ENCODE results near the gene MGLL. TPM values are rescaled to one million over a fixed set of nuclear protein-coding genes. Genes with fewer than 3 reads are reported as not detected.

Gene MGLL
- total RNA-seq, 2 donors from 2014 or later: 123 to 200 TPM

DNA sequence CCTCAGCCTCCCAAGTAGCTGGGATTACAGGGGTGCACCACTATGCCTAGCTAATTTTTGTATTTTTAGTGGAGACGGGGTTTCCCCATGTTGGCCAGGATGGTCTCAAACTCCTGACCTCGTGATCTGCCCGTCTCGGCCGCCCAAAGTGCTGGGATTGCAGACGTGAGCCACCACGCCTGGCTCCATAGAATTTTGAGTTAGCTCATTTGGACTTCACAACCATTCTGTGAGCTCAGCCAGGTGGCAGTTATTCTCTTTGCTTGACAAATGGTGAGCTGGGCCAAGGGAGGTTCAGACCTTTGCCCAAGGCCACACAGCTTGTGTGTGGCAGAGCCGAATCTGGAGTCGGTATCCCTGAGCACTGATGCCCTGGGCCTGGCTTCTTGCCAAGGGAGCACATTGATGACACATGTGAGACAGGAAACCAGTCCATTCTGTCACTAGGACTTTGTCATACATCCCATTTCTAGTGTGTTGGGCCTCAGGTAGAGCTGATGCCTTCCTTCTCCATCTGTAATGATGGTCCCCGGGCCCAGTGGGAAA lies 175.7 kb downstream of the MGLL start:
- Histone ChIP-seq H3K27ac (no peak overlapping the region), H3K4me3 (no peak overlapping the region), H3K36me3 (no peaks in the 10 kb centered on the region), H3K4me1 (no peaks in the 10 kb centered on the region), H3K9me3 (no peaks in the 10 kb centered on the region), H3K27me3 (no peaks in the 10 kb centered on the region), H3K9ac (ENCODE audit: low read depth in 2 of 2, low read length in 2 of 2) (no peak overlapping the region)
- intact Hi-C loops (cut with DNase I): no loop called here
- no peak for DNase-seq
- TF ChIP-seq, protein P1, sequence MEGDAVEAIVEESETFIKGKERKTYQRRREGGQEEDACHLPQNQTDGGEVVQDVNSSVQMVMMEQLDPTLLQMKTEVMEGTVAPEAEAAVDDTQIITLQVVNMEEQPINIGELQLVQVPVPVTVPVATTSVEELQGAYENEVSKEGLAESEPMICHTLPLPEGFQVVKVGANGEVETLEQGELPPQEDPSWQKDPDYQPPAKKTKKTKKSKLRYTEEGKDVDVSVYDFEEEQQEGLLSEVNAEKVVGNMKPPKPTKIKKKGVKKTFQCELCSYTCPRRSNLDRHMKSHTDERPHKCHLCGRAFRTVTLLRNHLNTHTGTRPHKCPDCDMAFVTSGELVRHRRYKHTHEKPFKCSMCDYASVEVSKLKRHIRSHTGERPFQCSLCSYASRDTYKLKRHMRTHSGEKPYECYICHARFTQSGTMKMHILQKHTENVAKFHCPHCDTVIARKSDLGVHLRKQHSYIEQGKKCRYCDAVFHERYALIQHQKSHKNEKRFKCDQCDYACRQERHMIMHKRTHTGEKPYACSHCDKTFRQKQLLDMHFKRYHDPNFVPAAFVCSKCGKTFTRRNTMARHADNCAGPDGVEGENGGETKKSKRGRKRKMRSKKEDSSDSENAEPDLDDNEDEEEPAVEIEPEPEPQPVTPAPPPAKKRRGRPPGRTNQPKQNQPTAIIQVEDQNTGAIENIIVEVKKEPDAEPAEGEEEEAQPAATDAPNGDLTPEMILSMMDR (IDR thresholded peaks at IDR 0.05): no peak

DNA sequence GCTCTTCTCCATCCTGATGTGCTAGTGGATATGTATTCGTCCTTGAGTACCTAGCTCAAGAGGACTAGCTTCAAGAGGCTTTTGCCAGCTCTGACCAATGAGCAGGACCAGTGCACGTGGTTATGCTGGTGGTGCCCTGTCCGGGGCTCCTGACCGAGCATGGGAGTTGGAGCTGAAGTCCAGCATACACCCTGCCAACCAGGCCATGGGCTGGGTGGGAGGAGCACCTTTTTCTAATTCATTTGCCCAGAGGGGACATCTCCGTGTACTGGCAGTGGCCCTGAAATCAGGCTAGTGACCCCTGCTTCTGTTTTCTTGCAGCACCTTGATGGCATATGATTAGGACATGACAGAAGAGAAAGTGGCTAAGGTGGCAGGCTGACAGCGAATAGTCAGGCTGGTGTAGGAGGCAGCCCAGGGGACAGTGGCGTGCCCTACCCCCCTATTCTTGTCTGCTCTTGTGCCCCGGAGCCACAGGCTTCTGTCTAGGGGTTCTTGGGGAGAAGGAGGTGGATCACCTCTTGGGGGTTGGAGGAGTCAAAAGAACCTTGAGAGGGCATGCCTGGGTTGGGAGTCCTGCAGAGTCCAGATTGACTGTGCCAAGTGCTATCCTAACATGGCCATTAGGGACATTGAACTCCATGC lies 176.8 kb downstream of the MGLL start:
- TF ChIP-seq, protein P1 (IDR thresholded peaks at IDR 0.05): no peak
- no peaks in the 10 kb centered on the region for H3K4me1 ChIP-seq
- H3K4me3 ChIP-seq: no peak overlapping the region
- no peak overlapping the region for H3K27ac ChIP-seq
- intact Hi-C loops (cut with DNase I): no loop called here
- DNase-seq: no peak
- no peaks in the 10 kb centered on the region for H3K27me3 ChIP-seq
- H3K36me3 ChIP-seq: no peaks in the 10 kb centered on the region
- no peak overlapping the region for H3K9ac ChIP-seq (ENCODE audit: low read depth in 2 of 2, low read length in 2 of 2)
- no peaks in the 10 kb centered on the region for H3K9me3 ChIP-seq

DNA sequence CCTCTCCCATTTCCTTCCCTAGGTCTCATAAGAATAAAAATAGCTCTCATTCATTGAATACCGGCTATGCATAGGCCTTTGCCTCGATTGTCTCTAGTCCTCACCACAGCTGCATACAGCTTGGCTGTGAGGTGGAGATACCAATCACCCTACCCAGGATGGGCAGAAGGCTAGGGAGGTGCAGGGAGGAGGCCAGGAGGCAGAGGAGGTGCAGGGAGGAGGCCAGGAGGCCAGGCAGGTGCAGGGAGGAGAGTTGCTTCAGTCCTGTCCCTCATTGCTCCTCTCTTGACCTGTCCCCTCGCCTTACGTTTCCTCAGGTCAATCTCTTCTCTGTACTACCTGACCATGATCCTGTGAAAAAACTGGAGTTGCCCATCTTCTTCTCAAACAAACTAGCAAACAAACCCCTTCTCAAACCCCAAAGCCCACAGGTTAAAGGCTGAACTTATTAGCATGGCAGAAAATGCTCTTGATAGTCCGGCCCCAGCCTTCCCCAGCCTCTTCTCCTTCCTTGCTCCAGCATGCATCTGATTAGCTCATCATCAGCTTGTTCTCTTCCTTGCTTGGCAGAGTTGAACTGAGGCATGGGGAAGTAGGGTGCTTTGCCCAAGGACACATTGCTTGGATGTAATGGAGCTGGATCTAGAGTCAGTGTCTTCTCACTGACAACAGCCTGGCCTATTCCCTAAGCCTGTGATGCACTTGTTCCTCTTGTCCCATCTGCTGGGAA lies 177.5 kb downstream of the MGLL start:
- no peaks in the 10 kb centered on the region for H3K36me3 ChIP-seq
- no peak overlapping the region for H3K4me3 ChIP-seq
- no peaks in the 10 kb centered on the region for H3K4me1 ChIP-seq
- no peaks in the 10 kb centered on the region for H3K27me3 ChIP-seq
- TF ChIP-seq, protein P1 (IDR thresholded peaks at IDR 0.05): no peak
- no peak overlapping the region for H3K27ac ChIP-seq
- no peaks in the 10 kb centered on the region for H3K9me3 ChIP-seq
- intact Hi-C loops (cut with DNase I): no loop called here
- H3K9ac ChIP-seq (ENCODE audit: low read depth in 2 of 2, low read length in 2 of 2): no peak overlapping the region
- DNase-seq: no peak

DNA sequence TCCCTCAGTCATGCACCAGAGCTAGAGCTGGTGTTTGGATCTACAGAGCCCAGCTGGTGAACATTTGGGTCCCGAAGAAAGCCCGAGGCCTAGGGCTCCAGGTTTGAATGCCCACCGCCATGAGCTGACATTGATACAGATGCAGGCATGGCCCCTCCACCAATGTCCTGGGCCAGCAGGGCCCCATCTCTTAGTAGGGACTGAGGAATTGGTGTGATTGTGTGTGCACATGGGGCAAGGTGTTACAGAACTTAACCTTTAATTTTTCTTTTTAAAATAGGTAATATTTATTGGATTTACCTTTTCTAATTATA lies 182.3 kb downstream of the MGLL start:
- Histone ChIP-seq H3K9ac (ENCODE audit: low read depth in 2 of 2, low read length in 2 of 2) (no peak overlapping the region), H3K27ac (no peak overlapping the region), H3K9me3 (no peaks in the 10 kb centered on the region), H3K27me3 (no peaks in the 10 kb centered on the region), H3K4me3 (no peak overlapping the region), H3K36me3 (no peaks in the 10 kb centered on the region), H3K4me1 (no peaks in the 10 kb centered on the region)
- no peak for DNase-seq
- intact Hi-C loops (cut with DNase I): no loop called here
- TF ChIP-seq, protein P1 (IDR thresholded peaks at IDR 0.05): no peak

DNA sequence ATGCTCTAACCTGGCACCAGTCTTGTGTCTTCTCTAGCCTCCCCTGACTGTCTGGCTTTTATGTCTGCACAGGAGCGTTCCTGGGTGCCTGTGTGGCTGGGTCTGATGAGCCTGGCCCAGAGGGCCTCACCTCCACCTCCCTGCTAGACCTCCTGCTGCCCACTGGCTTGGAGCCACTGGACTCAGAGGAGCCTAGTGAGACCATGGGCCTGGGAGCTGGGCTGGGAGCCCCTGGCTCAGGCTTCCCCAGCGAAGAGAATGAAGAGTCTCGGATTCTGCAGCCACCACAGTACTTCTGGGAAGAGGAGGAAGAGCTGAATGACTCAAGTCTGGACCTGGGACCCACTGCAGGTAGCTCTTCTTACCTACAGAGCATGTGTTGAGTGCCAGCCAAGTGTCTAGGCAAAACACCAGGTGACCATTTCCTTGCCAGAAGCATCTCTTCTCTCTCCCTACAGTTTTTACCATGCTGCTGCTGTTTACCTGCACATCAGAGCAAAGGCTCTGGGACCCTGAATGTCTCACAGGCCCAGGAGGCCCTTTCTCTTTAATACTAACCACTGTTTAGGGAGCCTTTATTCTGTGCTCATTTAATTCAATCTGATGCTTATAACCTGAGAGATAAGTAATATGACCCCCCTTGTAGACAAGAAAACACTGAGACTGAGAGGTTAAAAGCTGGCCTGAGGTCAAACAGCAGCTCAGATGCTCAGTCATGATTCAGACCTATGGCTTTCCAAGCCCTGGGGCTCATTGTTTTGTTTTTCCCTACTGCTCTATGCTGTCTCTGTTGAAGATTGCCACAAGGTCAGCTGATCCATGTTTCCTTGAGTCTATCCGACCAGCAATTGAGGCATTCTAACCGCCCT lies 182.9 kb downstream of the MGLL start:
- Histone ChIP-seq H3K27me3 (no peaks in the 10 kb centered on the region), H3K9ac (ENCODE audit: low read depth in 2 of 2, low read length in 2 of 2) (no peak overlapping the region), H3K9me3 (no peaks in the 10 kb centered on the region), H3K4me1 (no peaks in the 10 kb centered on the region), H3K27ac (no peak overlapping the region), H3K36me3 (no peaks in the 10 kb centered on the region), H3K4me3 (no peak overlapping the region)
- TF ChIP-seq, protein P1 (IDR thresholded peaks at IDR 0.05): no peak
- intact Hi-C loops (cut with DNase I): no loop called here
- no peak for DNase-seq
